Parathyroid adenoma (tissue), 2 donors: ENCODE measurements around the gene CCNG2.
"Not testable (repeated sequence)": the region's sequence is repeated elsewhere in the genome, so short reads cannot be mapped to it uniquely, and the experiment has no call there.

Experiments
- H2AFZ ChIP-seq: fragments of 300-600 bp; sonication (generic); one replicate; pipeline ENCODE4 v1.7.0; 2017; ENCODE audit warnings: antibody characterized with exemption, mild to moderate bottlenecking
- H3K27ac ChIP-seq: fragments of 300-600 bp; sonication (generic); one replicate; pipeline ENCODE4 v1.7.0; 2017
- H3K27me3 ChIP-seq: fragments of 300-600 bp; sonication (generic); one replicate; pipeline ENCODE4 v1.7.0; 2017; ENCODE audit warnings: low read length; ENCODE audit not compliant: control insufficient read depth, insufficient read depth
- H3K36me3 ChIP-seq: fragments of 300-600 bp; sonication (generic); one replicate; pipeline ENCODE4 v1.7.0; 2017; ENCODE audit warnings: low read length; ENCODE audit not compliant: control insufficient read depth, insufficient read depth
- H3K4me1 ChIP-seq: fragments of 300-600 bp; sonication (generic); one replicate; pipeline ENCODE4 v1.7.0; 2017; ENCODE audit warnings: control low read depth
- H3K4me2 ChIP-seq: fragments of 300-600 bp; sonication (generic); one replicate; pipeline ENCODE4 v1.7.0; 2017; ENCODE audit warnings: low read length
- H3K4me3 ChIP-seq: fragments of 300-600 bp; sonication (generic); one replicate; pipeline ENCODE4 v1.7.0; 2017; ENCODE audit warnings: low read depth, low read length
- H3K79me2 ChIP-seq: fragments of 300-600 bp; sonication (generic); one replicate; pipeline ENCODE4 v1.7.0; 2017; ENCODE audit warnings: control low read depth
- H3K9ac ChIP-seq: fragments of 300-600 bp; sonication (generic); one replicate; pipeline ENCODE4 v1.7.0; 2017; ENCODE audit warnings: mild to moderate bottlenecking
- H3K9me3 ChIP-seq: fragments of 300-600 bp; sonication (generic); one replicate; pipeline ENCODE4 v1.7.0; 2017; ENCODE audit warnings: low read length; ENCODE audit not compliant: control insufficient read depth
- TF ChIP-seq, protein P1 (sequence below): fragments of 300-600 bp; sonication (generic); IDR thresholded peaks from one replicate; pipeline ENCODE4 v1.7.0; 2017; ENCODE audit warnings: antibody characterized with exemption, mild to moderate bottlenecking
- donor health status: primary hyperparathyroidism.

Gene CCNG2

DNA sequence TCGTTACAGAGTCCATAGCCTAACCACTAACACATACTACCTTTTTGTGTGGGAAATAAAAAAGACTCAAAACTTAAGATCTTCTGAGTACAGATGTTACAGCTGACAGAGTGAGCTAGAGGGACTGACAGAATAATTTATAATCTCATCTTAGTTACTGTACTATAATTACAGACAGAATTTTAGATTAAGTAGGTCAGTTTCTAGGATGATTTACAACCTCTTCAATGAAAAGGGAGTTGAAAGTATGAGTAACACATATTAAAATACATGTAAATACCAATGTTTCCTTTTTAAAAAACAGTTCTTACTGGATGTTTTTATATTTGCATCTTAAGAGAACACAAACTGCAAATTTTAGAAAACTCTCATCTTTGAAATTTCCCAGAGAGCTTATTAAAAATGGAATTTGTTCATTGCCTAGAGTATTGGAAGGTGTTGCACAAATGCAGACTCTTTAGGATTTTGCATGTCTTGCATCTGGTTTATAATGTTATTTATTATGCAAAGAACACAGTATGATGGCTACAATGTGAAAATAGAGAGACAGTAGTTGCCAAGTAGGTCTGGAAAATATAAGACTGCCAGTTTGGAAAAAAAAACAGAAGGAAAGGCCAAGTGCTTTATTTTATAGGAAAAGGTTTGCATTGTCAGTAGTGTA lies 24.2 kb upstream of the CCNG2 start:
- Histone ChIP-seq H3K4me2 (no peak overlapping the region), H3K4me1 (no peaks in the 10 kb centered on the region), H3K36me3 (no peaks in the 10 kb centered on the region), H2AFZ (no peak overlapping the region), H3K27me3 (no peaks in the 10 kb centered on the region), H3K79me2 (no peaks in the 10 kb centered on the region), H3K4me3 (no peak overlapping the region), H3K9me3 (no peaks in the 10 kb centered on the region), H3K27ac (no peak overlapping the region), H3K9ac (no peak overlapping the region)
- TF ChIP-seq, protein P1, sequence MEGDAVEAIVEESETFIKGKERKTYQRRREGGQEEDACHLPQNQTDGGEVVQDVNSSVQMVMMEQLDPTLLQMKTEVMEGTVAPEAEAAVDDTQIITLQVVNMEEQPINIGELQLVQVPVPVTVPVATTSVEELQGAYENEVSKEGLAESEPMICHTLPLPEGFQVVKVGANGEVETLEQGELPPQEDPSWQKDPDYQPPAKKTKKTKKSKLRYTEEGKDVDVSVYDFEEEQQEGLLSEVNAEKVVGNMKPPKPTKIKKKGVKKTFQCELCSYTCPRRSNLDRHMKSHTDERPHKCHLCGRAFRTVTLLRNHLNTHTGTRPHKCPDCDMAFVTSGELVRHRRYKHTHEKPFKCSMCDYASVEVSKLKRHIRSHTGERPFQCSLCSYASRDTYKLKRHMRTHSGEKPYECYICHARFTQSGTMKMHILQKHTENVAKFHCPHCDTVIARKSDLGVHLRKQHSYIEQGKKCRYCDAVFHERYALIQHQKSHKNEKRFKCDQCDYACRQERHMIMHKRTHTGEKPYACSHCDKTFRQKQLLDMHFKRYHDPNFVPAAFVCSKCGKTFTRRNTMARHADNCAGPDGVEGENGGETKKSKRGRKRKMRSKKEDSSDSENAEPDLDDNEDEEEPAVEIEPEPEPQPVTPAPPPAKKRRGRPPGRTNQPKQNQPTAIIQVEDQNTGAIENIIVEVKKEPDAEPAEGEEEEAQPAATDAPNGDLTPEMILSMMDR, result no peak

- not testable (repeated sequence) for H3K4me3 ChIP-seq, H3K79me2 ChIP-seq, H3K9me3 ChIP-seq, H3K36me3 ChIP-seq, H3K4me1 ChIP-seq, H3K4me2 ChIP-seq, H3K9ac ChIP-seq, H3K27me3 ChIP-seq, H2AFZ ChIP-seq, H3K27ac ChIP-seq
Measured at GRCh38 chr4:77137448-77137847, 19.6 kb upstream of the CCNG2 start.

- H3K4me1 ChIP-seq, result peaks cover 12% of the 10 kb centered on the region
- H3K36me3 ChIP-seq, result no peaks in the 10 kb centered on the region
- peak overlapping the region; percentile 50 for H3K4me2 ChIP-seq
- TF ChIP-seq, protein P1, result no peak
- H2AFZ ChIP-seq, result peak overlapping the region; percentile 17
- H3K79me2 ChIP-seq, result no peaks in the 10 kb centered on the region
- H3K9me3 ChIP-seq, result no peaks in the 10 kb centered on the region
- H3K4me3 ChIP-seq, result peak overlapping the region; percentile 36
- H3K27me3 ChIP-seq, result no peaks in the 10 kb centered on the region
- no peak overlapping the region for H3K27ac ChIP-seq
- H3K9ac ChIP-seq, result no peak overlapping the region
Measured at GRCh38 chr4:77141964-77142645, 14.9 kb upstream of the CCNG2 start.

DNA sequence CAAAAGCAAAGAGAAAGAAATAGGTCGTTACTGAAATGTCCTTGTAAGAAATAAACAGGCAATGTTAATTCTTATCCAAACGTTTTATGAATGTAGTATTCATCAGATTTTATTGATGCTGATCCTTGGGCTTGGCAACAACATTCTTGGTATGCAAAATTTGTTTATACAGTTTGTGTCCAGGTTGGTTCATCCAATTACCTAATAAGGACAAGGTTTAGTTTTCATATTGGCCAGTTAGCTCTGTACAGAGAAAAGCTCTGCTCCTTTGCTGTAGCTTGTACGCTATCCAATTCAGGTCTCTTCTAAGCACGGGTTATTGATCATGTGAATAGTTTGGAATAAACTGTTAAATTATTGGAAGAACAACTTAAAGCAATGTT lies 14.4 kb upstream of the CCNG2 start:
- H2AFZ ChIP-seq, result peak overlapping the region; percentile 17
- H3K27me3 ChIP-seq, result no peaks in the 10 kb centered on the region
- no peak overlapping the region for H3K9ac ChIP-seq
- peak overlapping the region; percentile 50 for H3K4me2 ChIP-seq
- peaks cover 15% of the 10 kb centered on the region for H3K4me1 ChIP-seq
- TF ChIP-seq, protein P1, result no peak
- H3K9me3 ChIP-seq, result no peaks in the 10 kb centered on the region
- H3K79me2 ChIP-seq, result no peaks in the 10 kb centered on the region
- no peak overlapping the region for H3K4me3 ChIP-seq
- no peak overlapping the region for H3K27ac ChIP-seq
- no peaks in the 10 kb centered on the region for H3K36me3 ChIP-seq

DNA sequence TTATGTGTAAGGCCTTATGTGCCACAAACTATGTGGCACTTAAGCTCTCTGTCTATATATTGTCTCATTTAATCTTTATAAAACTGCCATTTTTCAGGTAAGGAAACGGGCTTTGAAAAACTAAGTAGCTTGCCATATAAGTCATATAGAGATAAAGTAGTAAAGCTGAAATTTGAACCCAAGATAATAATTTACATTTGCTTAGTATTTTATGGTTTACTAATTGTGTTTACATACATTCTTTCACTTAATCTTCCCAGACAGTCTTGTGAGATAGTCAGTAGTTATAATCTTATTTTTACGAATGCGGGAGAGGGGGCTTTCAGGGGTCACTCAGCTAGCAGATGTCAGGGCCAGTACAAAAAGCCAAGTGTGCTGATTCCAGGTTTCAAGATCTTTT lies 13.9 kb upstream of the CCNG2 start:
- TF ChIP-seq, protein P1, result no peak
- Histone ChIP-seq H3K4me2 (no peak overlapping the region), H3K4me1 (peaks cover 15% of the 10 kb centered on the region), H3K4me3 (no peak overlapping the region), H3K9ac (no peak overlapping the region), H2AFZ (no peak overlapping the region), H3K9me3 (no peaks in the 10 kb centered on the region), H3K79me2 (no peaks in the 10 kb centered on the region), H3K36me3 (no peaks in the 10 kb centered on the region), H3K27me3 (no peaks in the 10 kb centered on the region), H3K27ac (no peak overlapping the region)
